Large intestine (tissue), 3 donors: Measurements from ENCODE around the gene MAST4. TPM values are rescaled to one million over a fixed set of nuclear protein-coding genes. Genes with fewer than 3 reads are reported as not detected.

Experiments used
- DNase-seq, 2 donors: peaks; one replicate each; pipeline versions ENCODE4 v3.0.0 to v3.0.0-alpha.2; 2013
- H3K27ac ChIP-seq: one replicate; pipeline ENCODE4 v1.5.1; 2013; ENCODE audit warnings: low read length
- H3K27me3 ChIP-seq: 2 replicates; pipeline ENCODE4 v1.6.1; 2013; ENCODE audit warnings: low read length; ENCODE audit not compliant: control insufficient read depth, insufficient read depth
- H3K36me3 ChIP-seq: 2 replicates; pipeline ENCODE4 v1.6.1; 2013; ENCODE audit warnings: low read length; ENCODE audit not compliant: control insufficient read depth, insufficient read depth
- H3K4me1 ChIP-seq: one replicate; pipeline ENCODE4 v1.6.1; 2013; ENCODE audit warnings: low read length; ENCODE audit not compliant: control insufficient read depth, insufficient read depth
- H3K4me3 ChIP-seq: one replicate; pipeline ENCODE4 v1.5.1; 2013; ENCODE audit warnings: low read length
- H3K9me3 ChIP-seq: one replicate; pipeline ENCODE4 v1.6.1; 2013; ENCODE audit warnings: mild to moderate bottlenecking, low read depth, low read length, moderate library complexity; ENCODE audit not compliant: control insufficient read depth
- WGBS: methylation state at CpG from one replicate; pipeline ENCODE4 v1.1.5; 2013; ENCODE audit warnings: low lambda C conversion rate; ENCODE audit not compliant: insufficient coverage; 5-methylcytosine and 5-hydroxymethylcytosine counted together
- polyA plus RNA-seq: library from polyadenylated mRNA; unstranded; fragments of 120-200 nt; gene quantifications from one replicate; pipeline ENCODE4 v1.2.1, GENCODE V29; 2013

MAST4 gene
- polyA plus RNA-seq, 1 donor, result 14.8 TPM

DNA sequence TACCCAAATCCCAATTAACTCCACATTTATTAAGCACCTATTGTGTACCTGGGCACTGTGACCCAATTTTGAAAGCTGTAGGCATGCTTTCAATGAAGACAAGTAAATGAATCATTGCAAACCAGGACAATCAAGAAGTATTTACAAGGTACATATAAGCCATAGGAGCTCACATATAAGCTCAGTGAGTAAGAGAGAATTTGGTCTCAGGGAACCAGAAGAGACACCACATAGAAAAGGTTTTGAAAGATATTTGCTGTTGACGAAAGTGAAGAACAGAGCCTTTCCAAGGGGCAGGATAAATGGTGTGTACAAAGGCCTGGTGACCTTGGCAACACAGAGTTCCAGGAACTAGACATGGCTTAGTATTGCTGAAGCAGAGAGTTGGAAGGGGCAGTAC is 412.8 kb downstream of the MAST4 start:
- H3K27me3 ChIP-seq, result no peaks in the 10 kb centered on the region
- DNase-seq, result no peak
- H3K9me3 ChIP-seq, result no peaks in the 10 kb centered on the region
- no peak overlapping the region for H3K4me3 ChIP-seq
- H3K4me1 ChIP-seq, result peaks cover 19% of the 10 kb centered on the region
- no peaks in the 10 kb centered on the region for H3K36me3 ChIP-seq
- H3K27ac ChIP-seq, result no peak overlapping the region
- no CpG with 5 or more reads among the region's 1 CpG for WGBS

DNA sequence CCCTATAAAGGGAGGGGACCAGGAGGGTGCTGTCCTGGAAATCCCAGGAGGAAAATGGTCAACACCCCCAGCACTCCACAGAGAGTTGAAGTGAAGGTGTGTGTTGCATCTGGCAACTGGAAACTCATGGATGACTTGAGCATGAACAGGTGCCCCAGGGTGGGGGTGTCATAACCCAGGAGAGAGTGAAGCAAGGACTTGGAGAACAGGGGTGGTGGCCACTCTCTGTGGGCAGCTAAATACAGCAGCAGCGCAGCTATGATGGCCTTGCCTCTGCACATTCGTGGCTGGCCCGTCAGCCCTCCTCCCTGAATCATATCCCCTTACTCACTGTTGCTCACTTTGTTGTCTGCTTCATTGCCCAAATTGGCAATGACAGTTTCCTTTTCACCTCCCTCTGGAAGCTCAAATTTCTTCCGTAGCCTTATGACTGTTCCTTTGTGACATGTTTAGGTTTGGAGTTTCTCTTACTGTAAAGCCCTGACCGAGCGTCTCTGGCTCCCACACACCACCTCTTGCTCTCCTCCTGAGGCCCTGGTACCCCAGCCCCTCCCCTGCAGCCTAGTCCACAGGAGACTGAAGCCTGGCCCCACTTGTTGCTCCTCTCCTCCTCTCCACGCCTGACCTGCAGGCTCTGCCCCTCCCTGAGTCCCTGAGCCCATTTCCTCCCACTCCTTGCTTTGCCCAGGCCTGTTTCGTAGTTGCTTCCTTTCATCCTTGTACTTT is 414.7 kb downstream of the MAST4 start:
- no peak for DNase-seq
- H3K9me3 ChIP-seq, result no peaks in the 10 kb centered on the region
- 66% methylated on average over 2 of the region's 8 CpGs for WGBS
- H3K27me3 ChIP-seq, result no peaks in the 10 kb centered on the region
- no peaks in the 10 kb centered on the region for H3K36me3 ChIP-seq
- H3K27ac ChIP-seq, result peak overlapping the region; percentile 66
- H3K4me3 ChIP-seq, result no peak overlapping the region
- H3K4me1 ChIP-seq, result peaks cover 29% of the 10 kb centered on the region

DNA sequence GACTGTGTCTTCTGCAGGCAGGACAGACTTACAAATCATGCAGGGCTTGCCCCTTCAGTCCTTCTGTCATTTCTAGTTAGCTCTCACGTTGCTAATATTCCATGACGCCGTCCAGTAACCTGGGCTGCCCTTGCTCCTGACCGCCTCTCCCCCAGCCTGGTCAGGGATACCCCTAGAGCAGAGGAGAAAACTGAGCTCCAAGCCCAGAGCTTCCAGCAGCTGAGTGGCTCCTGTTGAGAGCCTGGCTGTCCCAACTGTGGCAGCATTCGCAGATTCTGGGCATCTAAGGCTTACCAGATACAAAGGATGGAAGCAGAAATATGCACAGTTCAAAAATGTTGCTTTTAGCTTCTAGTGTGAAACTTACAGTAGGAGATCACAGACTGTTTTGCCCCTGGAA is 415.2 kb downstream of the MAST4 start:
- H3K9me3 ChIP-seq, result no peaks in the 10 kb centered on the region
- peak overlapping the region; percentile 66 for H3K27ac ChIP-seq
- no CpG with 5 or more reads among the region's 5 CpGs for WGBS
- peaks cover 31% of the 10 kb centered on the region for H3K4me1 ChIP-seq
- no peak overlapping the region for H3K4me3 ChIP-seq
- H3K36me3 ChIP-seq, result no peaks in the 10 kb centered on the region
- DNase-seq, result no peak
- no peaks in the 10 kb centered on the region for H3K27me3 ChIP-seq

DNA sequence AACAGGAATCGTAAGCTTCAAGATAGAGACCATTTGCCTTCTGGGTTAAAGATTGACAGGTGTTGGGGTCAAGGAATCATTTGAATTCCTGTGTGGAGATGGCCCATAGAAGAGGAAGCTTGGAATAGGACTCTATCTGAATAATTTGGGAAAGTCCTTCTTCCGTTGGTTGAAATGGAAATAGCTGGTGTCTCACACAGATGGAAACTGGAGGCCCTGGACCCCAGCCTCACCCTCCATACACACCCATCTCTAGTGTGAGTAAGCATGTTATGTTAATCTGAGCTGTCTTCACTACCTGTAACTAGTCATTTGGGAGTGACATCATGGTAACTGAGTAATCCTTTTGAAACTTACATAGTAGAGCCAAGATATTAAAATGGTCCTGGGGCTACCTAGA is 416.0 kb downstream of the MAST4 start:
- Histone ChIP-seq H3K27ac (peak overlapping the region; percentile 66), H3K9me3 (no peaks in the 10 kb centered on the region), H3K36me3 (no peaks in the 10 kb centered on the region), H3K4me3 (no peak overlapping the region), H3K27me3 (no peaks in the 10 kb centered on the region), H3K4me1 (peaks cover 31% of the 10 kb centered on the region)
- no CpG with 5 or more reads among the region's 2 CpGs for WGBS
- DNase-seq, result peak in 1 of 2 donors; percentile 68

DNA sequence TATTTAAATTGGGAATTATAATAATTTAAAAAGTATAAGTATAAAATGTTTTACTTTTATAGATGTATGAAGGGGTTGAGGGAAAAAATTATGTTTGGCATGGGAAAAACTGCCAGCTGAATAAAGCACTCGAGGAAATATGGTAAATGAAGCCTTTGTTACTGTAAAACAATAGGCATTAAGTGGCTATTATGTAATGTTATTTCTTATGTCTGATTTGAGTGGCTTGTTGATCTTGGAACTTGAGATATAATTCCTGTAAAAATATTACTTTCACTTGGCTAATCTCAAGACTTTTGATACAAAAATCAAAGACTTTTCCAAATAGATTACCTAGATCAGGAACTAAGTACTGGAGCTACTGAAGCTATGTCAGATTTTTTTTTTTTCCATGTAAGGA is 417.5 kb downstream of the MAST4 start:
- DNase-seq, result no peak
- no peaks in the 10 kb centered on the region for H3K27me3 ChIP-seq
- no peak overlapping the region for H3K4me3 ChIP-seq
- 75% methylated on average over 1 of the region's 1 CpG for WGBS
- H3K36me3 ChIP-seq, result no peaks in the 10 kb centered on the region
- H3K9me3 ChIP-seq, result no peaks in the 10 kb centered on the region
- H3K27ac ChIP-seq, result no peak overlapping the region
- peaks cover 31% of the 10 kb centered on the region for H3K4me1 ChIP-seq

DNA sequence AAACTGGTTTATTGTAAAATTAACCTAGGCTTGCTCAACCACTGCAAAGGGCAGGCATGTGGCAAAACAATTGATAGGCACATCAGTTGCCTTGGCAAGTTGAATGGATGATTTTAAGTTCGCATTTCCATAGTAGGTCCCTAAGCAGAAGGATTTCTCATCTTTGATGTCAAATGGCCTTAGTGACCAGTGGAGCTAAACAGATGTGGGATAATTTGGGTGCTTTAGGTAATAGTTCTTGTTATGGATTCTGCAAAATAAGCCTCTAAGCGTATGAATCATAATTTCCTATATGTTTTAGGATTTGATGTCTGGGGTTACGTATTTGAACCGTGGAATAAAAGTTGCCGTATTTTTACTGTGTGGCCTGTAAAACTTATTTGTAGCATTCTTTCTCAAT is 418.0 kb downstream of the MAST4 start:
- H3K27me3 ChIP-seq, result no peaks in the 10 kb centered on the region

DNA sequence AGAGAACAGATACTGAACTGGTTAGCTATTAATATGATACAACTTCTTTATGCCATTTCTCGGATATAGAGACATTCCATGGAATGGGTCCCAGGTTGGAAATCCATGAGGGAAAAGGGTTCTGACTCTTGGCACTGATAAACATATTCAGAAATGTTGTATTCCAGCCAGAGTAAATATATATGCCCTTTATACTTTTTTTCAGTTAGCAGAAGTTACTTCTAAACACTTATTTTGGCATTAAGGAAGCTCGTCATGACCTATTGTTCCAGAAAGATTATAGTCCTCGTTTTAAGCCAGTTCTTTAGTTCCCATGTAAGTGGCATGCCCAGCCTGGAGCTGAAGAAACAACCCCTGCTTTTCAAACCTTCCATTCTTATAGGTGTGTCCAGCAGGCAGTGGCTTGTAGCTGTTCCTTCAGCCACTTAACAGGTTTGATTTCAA is 418.8 kb downstream of the MAST4 start:
- WGBS, result 100% methylated on average over 1 of the region's 3 CpGs
- H3K4me3 ChIP-seq, result peak overlapping the region; percentile 20
- H3K27me3 ChIP-seq, result no peaks in the 10 kb centered on the region
- H3K4me1 ChIP-seq, result peaks cover 31% of the 10 kb centered on the region
- no peaks in the 10 kb centered on the region for H3K36me3 ChIP-seq
- H3K9me3 ChIP-seq, result no peaks in the 10 kb centered on the region
- no peak for DNase-seq
- H3K27ac ChIP-seq, result peak overlapping the region; percentile 71

More for the DNA sequence above, 418.0 kb downstream of the MAST4 start:
- DNase-seq, result no peak
- Histone ChIP-seq H3K9me3 (no peaks in the 10 kb centered on the region), H3K4me1 (peaks cover 31% of the 10 kb centered on the region), H3K4me3 (no peak overlapping the region), H3K36me3 (no peaks in the 10 kb centered on the region), H3K27ac (no peak overlapping the region)
- WGBS, result 100% methylated on average over 1 of the region's 5 CpGs

DNA sequence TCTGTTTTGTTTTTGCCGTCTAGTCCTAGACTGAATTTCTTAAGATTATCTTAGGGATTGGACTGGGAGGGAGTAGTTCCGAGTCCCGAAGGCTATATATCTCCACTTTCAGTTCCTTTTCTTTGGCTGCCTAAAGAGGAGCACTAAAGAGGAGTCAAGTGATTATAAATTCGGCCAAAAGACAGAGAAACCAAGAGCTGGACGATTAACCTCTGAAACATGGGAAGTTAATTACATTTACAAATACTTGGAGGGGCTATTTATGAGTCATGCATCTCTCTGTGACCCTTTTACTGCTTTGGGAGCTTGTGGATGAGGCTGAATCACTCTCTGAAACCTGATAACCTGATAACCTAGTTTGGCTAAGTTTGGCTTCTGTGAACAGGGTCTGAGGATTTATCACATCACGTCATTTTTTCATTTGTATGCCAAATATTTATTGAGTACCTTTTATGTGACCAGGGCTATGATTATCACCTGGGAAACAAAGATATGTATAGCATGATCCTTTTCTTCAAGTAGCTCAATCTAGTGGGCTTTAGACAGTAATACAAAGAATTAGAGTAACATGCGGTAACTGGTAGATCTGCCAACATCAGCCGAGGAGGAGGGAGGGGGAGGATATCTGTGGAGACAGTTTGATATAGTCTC is 419.5 kb downstream of the MAST4 start:
- Histone ChIP-seq H3K27me3 (no peaks in the 10 kb centered on the region), H3K9me3 (no peaks in the 10 kb centered on the region), H3K27ac (peak overlapping the region; percentile 71), H3K36me3 (no peaks in the 10 kb centered on the region), H3K4me1 (peaks cover 24% of the 10 kb centered on the region), H3K4me3 (peak overlapping the region; percentile 20)
- DNase-seq, result peak in 1 of 2 donors; percentile 45
- no CpG with 5 or more reads among the region's 8 CpGs for WGBS

DNA sequence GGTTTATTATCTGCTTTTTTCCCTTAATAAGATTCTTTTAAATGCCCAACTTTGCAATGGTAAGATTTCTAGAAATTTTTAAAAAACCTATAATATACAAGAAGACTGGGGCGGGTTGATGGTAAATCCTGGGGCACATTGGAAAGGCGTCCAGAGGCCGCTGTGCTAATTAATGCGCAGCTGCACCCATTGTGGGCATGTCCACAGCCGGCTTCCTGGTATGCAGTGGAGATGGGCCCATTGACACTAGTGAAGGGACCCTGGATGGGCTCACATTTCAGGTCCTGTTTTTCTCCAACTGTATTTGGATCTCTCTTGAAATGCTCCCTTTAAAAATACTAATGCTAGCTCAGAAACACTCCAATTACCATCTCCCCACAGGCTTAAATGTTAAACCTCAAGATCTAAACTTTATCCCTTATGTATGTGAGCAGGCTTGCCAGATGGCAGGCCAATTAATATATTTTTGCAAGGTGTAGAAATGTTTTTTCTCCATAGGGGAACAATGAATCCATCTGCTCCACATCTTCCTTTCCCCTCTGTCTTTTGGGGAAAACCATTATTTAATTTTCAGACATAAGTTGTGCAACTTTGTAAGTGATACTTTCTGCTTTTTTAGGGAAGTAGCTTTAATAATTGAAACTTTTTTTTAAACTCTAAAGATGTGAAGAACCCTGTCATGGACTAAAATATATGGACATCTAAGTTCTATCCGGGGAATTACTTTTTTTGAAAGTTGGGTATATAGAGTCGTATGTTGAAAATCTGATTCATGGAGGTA is 423.1 kb downstream of the MAST4 start:
- H3K27me3 ChIP-seq, result no peaks in the 10 kb centered on the region

GRCh38 chr5:67020096-67020615 is 424.0 kb downstream of the MAST4 start:
- whole genome bisulfite sequencing, result no CpG with 5 or more reads among the region's 3 CpGs
- H3K27me3 ChIP-seq, result no peaks in the 10 kb centered on the region

More for the DNA sequence above, 423.1 kb downstream of the MAST4 start:
- Histone ChIP-seq H3K36me3 (no peaks in the 10 kb centered on the region), H3K4me3 (no peak overlapping the region), H3K9me3 (no peaks in the 10 kb centered on the region), H3K27ac (no peak overlapping the region), H3K4me1 (peaks cover 13% of the 10 kb centered on the region)
- 80% methylated on average over 1 of the region's 7 CpGs for WGBS
- DNase-seq, result no peak

More at GRCh38 chr5:67020096-67020615, 424.0 kb downstream of the MAST4 start:
- Histone ChIP-seq H3K27ac (no peak overlapping the region), H3K4me1 (peaks cover 7% of the 10 kb centered on the region), H3K4me3 (no peak overlapping the region), H3K9me3 (no peaks in the 10 kb centered on the region), H3K36me3 (no peaks in the 10 kb centered on the region)
- no peak for DNase-seq
